GM12865 (cell line): ENCODE results near the gene PTPRN2.

ENCODE experiments used
- DNase-seq: peaks from one replicate; pipeline ENCODE4 v3.0.0; 2010; ENCODE audit warnings: low read depth
- H3K4me3 ChIP-seq: 2 replicates; pipeline ENCODE4 v1.5.1; 2011; ENCODE audit warnings: mild to moderate bottlenecking, low read depth, low read length, control low read depth
- TF ChIP-seq, protein P1 (sequence below): IDR thresholded peaks from 2 replicates; pipeline ENCODE4 v1.5.1; 2011; ENCODE audit warnings: low read length, control low read depth, low read depth, inconsistent platforms; ENCODE audit not compliant: insufficient read depth; ENCODE audit errors: missing control alignments

PTPRN2 gene

DNA sequence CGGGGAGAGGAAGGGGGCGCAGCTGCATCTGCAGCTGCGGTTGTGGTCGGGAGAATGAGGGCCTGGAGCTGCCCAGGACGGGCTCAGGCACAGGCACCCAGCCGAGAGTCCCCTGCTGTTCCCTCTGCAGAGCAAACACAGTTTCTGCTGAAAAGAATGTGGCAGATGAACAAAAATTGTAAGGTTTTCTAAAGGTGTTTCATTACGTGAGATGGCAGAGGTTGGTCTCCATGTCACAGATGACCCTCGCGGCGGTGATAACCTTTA is 794.6 kb downstream of the PTPRN2 start:
- H3K4me3 ChIP-seq: no peak overlapping the region
- TF ChIP-seq, protein P1, sequence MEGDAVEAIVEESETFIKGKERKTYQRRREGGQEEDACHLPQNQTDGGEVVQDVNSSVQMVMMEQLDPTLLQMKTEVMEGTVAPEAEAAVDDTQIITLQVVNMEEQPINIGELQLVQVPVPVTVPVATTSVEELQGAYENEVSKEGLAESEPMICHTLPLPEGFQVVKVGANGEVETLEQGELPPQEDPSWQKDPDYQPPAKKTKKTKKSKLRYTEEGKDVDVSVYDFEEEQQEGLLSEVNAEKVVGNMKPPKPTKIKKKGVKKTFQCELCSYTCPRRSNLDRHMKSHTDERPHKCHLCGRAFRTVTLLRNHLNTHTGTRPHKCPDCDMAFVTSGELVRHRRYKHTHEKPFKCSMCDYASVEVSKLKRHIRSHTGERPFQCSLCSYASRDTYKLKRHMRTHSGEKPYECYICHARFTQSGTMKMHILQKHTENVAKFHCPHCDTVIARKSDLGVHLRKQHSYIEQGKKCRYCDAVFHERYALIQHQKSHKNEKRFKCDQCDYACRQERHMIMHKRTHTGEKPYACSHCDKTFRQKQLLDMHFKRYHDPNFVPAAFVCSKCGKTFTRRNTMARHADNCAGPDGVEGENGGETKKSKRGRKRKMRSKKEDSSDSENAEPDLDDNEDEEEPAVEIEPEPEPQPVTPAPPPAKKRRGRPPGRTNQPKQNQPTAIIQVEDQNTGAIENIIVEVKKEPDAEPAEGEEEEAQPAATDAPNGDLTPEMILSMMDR: no peak
- no peak for DNase-seq

DNA sequence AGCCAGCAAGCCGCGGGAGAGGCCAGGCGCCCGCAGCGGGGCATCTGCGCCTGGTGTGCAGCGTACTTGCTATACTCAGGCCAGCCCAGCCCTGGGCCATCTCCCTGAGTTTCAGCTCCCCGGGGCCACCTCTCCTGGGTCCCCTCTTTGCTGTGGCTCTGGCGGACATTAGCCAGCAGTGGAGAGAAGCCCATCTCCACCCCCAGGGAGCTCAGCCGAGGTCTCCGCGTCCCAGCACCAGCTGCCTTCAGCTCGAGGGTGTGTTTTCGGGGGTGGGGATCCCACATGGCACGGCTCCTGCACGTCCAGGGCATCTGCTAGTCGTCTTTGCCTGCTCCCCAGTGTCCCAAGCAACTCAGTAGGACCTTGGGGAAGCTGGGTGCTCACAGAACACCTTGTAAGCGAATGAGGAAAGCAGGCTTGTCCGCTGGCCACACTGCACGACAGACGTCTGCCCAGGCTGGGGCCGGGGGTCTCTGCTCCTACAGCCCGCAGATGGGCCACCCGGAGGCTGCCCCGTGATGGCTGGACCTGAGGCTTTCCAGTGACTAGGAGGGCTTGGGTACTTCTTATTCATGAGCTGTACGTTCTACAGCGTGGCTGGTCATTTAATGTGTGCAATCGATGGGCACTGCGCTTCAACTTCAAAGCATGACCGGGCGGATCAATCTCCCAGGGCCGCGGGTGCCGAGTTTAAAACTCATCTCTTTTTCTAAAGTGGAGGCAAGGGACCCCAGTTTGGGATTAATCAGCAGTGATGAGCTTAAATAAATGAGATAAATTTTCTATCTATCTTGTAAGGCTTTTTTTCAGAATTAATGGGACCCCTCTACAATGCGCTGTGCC is 795.2 kb downstream of the PTPRN2 start:
- TF ChIP-seq, protein P1: no peak
- H3K4me3 ChIP-seq: no peak overlapping the region
- DNase-seq: no peak

DNA sequence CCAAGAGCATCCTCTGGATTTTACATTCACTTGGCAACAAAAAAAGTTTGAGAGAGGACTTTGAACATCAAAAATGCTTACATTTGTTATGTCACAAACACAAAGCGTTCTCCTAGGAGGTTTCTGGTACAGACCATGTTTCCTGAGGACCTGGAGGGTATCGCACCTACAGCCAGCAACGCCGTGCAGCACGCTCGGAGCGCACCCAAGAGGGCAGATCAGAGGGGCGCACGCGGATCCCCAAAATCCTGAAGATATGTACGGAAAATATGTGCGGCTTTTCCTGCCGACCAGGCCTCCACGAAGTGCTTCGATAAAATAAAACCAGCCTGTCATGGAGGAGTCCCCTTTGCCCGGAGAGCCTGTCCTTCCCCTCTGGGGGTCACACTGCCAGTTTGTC is 796.0 kb downstream of the PTPRN2 start:
- TF ChIP-seq, protein P1: no peak
- no peak overlapping the region for H3K4me3 ChIP-seq

DNA sequence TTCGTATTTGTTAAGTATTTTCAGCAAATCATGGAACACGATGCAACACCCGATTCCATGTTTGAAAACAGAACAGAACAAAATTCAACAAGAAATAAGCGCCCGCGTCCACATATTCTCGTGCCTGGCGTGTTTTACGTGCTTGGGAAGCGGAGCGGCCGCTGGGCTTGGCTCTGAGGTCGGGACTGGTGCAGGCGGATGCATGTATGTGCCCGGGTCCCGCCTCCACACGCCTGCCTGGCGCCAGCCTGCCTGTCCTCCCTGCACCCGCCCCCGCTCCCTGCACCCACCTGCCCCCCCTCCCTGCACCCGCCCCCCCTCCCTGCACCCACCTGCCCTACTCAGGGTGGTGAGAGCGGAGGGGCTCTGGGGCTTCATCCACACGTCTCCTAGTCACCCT is 796.4 kb downstream of the PTPRN2 start:
- DNase-seq: no peak
- no peak overlapping the region for H3K4me3 ChIP-seq
- TF ChIP-seq, protein P1: no peak

More for the DNA sequence above, 796.0 kb downstream of the PTPRN2 start:
- DNase-seq: no peak

DNA sequence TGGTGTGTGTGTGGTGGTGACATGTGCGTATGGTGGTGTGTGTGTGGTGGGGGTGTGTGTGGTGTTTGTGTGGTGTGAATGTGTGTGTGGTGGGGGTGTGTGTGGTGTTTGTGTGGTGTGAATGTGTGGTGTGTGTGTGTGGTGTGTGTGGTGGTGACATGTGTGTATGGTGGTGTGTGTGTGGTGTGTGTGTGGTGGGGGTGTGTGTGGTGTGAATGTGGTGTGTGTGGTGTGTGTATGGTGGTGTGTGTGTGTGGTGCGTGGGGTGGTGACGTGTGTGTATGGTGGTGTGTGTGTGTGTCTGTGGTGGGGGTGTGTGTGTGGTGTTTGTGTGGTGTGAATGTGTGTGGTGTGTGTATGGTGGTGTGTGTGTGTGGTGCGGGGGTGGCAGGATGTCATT is 797.7 kb downstream of the PTPRN2 start:
- H3K4me3 ChIP-seq: no peak overlapping the region
- TF ChIP-seq, protein P1: no peak
- no peak for DNase-seq

DNA sequence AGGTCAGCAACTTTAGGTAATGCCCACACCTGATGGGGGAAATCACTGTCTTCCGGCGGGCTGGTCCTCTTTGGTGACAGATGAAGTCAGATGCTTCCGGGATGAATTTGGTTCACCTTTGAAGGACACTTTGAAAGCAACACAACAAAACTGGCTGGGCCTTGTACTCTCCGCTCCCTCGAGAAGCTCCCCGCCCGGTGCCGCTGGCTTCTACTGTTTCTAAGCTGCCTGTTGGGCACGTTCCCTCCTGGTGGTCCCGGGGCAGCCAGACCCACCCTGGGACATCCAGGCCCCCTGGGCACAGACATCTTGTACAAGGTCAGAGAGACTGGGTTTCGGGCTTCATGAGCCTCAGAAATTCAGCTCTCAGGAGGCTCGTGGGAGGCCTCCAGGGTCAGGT is 798.5 kb downstream of the PTPRN2 start:
- no peak for DNase-seq
- TF ChIP-seq, protein P1: no peak
- no peak overlapping the region for H3K4me3 ChIP-seq

DNA sequence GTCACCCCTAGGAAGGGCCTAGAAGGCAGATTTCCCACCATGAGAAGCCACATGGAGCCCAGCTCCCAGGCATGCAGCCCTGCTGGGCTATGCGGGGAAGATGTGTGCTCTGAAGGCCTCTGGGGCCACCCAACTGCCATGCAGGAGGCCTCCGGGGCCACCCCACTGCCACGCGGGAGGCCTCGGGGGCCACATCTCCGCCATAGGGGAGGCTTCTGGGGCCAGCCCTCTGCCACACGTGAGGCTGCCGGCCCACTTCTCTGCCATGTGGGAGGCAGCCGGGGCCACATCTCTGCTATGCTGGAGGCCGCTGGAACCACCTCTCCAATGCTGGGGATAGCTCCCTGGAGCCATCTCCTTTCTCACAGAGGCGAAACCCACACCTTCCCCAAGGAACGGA is 799.0 kb downstream of the PTPRN2 start:
- TF ChIP-seq, protein P1: no peak
- H3K4me3 ChIP-seq: no peak overlapping the region
- DNase-seq: no peak
